ENCODE results near the gene ZNF786.
"Not testable (repeated sequence)": the region's sequence is repeated elsewhere in the genome, so short reads cannot be mapped to it uniquely, and the experiment has no call there.

Gene ZNF786

GRCh38 chr7:149090397-149091195 lies at the start of gene ZNF786:
TSS of gene ZNF786 (minus strand) at chr7:149090718. CDS start at chr7:149090640, 78 bp downstream.
- DNase-seq, result peak; percentile 88

- DNase-seq, result no peak
Measured at GRCh38 chr7:149136118-149136517, 45.6 kb upstream of the ZNF786 start.

- no peak for DNase-seq
Measured at GRCh38 chr7:149133028-149133710, 42.7 kb upstream of the ZNF786 start.

- no peak for DNase-seq
Measured at GRCh38 chr7:149130572-149131198, 40.2 kb upstream of the ZNF786 start.

- DNase-seq, result no peak
Measured at GRCh38 chr7:149126662-149127266, 36.2 kb upstream of the ZNF786 start.

- peak; percentile 86 for DNase-seq
Measured at GRCh38 chr7:149125863-149126661, 35.5 kb upstream of the ZNF786 start, which contains the start of gene ZNF425. TSS of gene ZNF425 (minus strand) at chr7:149126324. CDS start at chr7:149126213, 111 bp downstream.

GRCh38 chr7:149125189-149125862 lies 34.8 kb upstream of the ZNF786 start:
- no peak for DNase-seq

- no peak for DNase-seq
Measured at GRCh38 chr7:149109969-149110368, 19.5 kb upstream of the ZNF786 start.

- no peak for DNase-seq
Measured at GRCh38 chr7:149104749-149105148, 14.2 kb upstream of the ZNF786 start.

- DNase-seq, result no peak
Measured at GRCh38 chr7:149104214-149104613, 13.7 kb upstream of the ZNF786 start.

GRCh38 chr7:149103424-149103823 lies 12.9 kb upstream of the ZNF786 start:
- no peak for DNase-seq

- no peak for DNase-seq
Measured at GRCh38 chr7:149102666-149103065, 12.1 kb upstream of the ZNF786 start.

GRCh38 chr7:149100821-149101220 lies 10.3 kb upstream of the ZNF786 start:
- no peak for DNase-seq

- DNase-seq, result no peak
Measured at GRCh38 chr7:149099058-149099457, 8.5 kb upstream of the ZNF786 start.

GRCh38 chr7:149097088-149097487 lies 6.6 kb upstream of the ZNF786 start:
- DNase-seq, result no peak

- DNase-seq, result no peak
Measured at GRCh38 chr7:149093228-149093627, 2.7 kb upstream of the ZNF786 start.

- DNase-seq, result not testable (repeated sequence)
Measured at GRCh38 chr7:149092244-149092643, 1.7 kb upstream of the ZNF786 start.

- DNase-seq, result no peak
Measured at GRCh38 chr7:149087376-149087775, 3.1 kb downstream of the ZNF786 start.

- no peak for DNase-seq
Measured at GRCh38 chr7:149085866-149086265, 4.7 kb downstream of the ZNF786 start.

GRCh38 chr7:149084407-149084806 lies 6.1 kb downstream of the ZNF786 start:
- no peak for DNase-seq

- no peak for DNase-seq
Measured at GRCh38 chr7:149081914-149082313, 8.6 kb downstream of the ZNF786 start.

- no peak for DNase-seq
Measured at GRCh38 chr7:149077594-149077993, 12.9 kb downstream of the ZNF786 start.

All from NCI-H774 (cell line).